HG03558 (cell line): Measurements from ENCODE around the gene MAGEF1.

Experiments used
- ATAC-seq: cut with Tn5 transposase; IDR thresholded peaks from one replicate; pipeline ENCODE4 v1.9.1; 2021; ENCODE audit warnings: moderate number of reproducible peaks; ENCODE audit not compliant: unreplicated experiment; ENCODE audit errors: extremely low read depth

MAGEF1 gene

GRCh38 chr3:184727357-184728009, 15.6 kb upstream of the MAGEF1 start:
- ATAC-seq = no peak

GRCh38 chr3:184726497-184726896, 14.6 kb upstream of the MAGEF1 start:
- no peak for ATAC-seq

GRCh38 chr3:184725176-184725719, 13.4 kb upstream of the MAGEF1 start:
- no peak for ATAC-seq

GRCh38 chr3:184724699-184725098, 12.8 kb upstream of the MAGEF1 start:
- ATAC-seq = no peak

GRCh38 chr3:184719709-184720108, 7.8 kb upstream of the MAGEF1 start:
- no peak for ATAC-seq

- no peak for ATAC-seq
These were observed 6.6 kb upstream of the MAGEF1 start for GRCh38 chr3:184718431-184718830.

GRCh38 chr3:184717399-184717983, 5.6 kb upstream of the MAGEF1 start:
- no peak for ATAC-seq

- no peak for ATAC-seq
These were observed 4.9 kb upstream of the MAGEF1 start for GRCh38 chr3:184716622-184717398.

- ATAC-seq = no peak
These were observed 4.2 kb upstream of the MAGEF1 start for GRCh38 chr3:184715943-184716621.

GRCh38 chr3:184713521-184713920, 1.7 kb upstream of the MAGEF1 start:
- ATAC-seq = no peak

GRCh38 chr3:184713040-184713355, 1.1 kb upstream of the MAGEF1 start:
- no peak for ATAC-seq

- ATAC-seq = no peak
These were observed 580 bp upstream of the MAGEF1 start for GRCh38 chr3:184712248-184713039.

GRCh38 chr3:184710870-184711492, 883 bp downstream of the MAGEF1 start:
- ATAC-seq = no peak

GRCh38 chr3:184703657-184704056, 8.2 kb downstream of the MAGEF1 start:
- no peak for ATAC-seq

- ATAC-seq = no peak
These were observed 11.1 kb downstream of the MAGEF1 start for GRCh38 chr3:184700759-184701158.

GRCh38 chr3:184697845-184698244, 14.0 kb downstream of the MAGEF1 start:
- no peak for ATAC-seq

GRCh38 chr3:184696697-184697096, 15.2 kb downstream of the MAGEF1 start:
- no peak for ATAC-seq

- no peak for ATAC-seq
These were observed 17.1 kb downstream of the MAGEF1 start for GRCh38 chr3:184694716-184695115.

- ATAC-seq = no peak
These were observed 17.7 kb downstream of the MAGEF1 start for GRCh38 chr3:184694133-184694665.
